ENCODE data around the gene GPR55.

The GPR55 gene

DNA sequence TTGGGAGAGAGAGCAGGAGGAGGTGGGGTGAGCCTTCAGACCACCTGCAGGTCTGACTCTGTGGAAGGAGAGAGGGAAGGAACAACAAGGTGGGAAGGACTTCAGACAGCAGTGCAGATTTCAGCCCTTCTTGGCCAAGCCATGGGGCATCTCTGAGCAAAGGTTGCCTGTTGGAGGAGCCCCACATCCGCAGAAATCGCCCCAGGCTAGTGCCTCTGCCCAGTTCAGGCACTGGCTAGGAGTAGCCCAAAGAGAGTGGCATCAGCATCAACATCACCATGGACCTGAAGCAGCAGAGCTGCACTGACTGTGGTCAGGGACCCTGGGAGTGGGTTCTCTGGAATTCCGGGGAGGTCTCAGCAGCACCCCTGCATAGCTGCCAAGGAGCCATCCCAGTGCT, 10.2 kb downstream of the GPR55 start:
- no peak for DNase-seq

DNA sequence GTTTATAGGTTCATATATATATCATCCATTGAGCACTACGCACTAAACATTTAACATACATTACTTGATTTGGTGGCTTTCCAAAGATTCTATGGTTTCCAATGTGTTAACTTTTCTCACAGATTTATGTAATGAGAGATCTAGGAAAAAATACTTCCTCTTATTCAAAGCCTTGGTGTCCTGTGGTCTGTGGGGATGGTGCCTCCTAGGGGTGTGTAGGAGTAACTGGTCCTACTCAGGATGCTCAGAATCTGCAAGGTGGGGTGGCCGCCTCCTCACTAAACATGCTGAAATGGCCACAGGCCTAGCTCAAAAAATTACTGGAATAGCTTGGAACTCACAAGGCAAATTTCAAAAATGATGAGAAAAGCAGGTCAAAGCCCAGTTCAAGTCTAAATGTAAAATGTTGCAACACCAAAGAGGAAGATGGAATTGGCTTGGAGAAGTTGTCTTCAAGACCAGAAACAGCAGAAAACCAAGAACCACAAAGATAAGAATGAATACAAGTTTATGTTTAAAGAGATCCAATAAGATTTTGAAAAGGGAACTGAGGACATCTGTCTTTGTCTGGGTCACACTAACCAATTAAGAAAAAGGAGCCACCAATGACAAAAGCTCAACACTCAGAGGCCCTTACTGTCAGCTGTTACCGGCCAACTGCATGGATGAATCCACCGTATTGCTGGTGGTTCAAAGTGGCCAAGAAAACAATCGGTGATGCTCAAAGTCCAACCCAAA, 11.5 kb downstream of the GPR55 start:
- peak in 1 of 2 experiments; percentile 21 for DNase-seq

DNA sequence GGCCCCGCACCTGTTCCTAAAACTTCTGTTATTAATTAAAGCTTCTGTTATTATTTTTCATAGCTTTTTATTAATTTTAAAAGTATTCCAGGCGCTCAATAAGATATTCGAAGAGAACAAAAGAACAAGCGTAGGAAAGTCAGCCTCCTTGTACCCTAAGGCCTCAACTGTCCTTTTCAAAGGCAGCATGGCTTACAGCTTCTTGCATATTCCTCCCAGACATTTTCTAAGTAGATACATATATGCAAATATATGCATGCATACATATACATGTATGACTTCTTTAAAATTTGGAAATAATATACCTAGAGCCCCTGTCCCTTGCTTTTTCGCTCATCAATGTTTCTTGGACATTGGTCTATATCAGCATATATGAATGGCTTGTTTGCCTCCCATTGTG, 12.3 kb downstream of the GPR55 start:
- DNase-seq = no peak

DNA sequence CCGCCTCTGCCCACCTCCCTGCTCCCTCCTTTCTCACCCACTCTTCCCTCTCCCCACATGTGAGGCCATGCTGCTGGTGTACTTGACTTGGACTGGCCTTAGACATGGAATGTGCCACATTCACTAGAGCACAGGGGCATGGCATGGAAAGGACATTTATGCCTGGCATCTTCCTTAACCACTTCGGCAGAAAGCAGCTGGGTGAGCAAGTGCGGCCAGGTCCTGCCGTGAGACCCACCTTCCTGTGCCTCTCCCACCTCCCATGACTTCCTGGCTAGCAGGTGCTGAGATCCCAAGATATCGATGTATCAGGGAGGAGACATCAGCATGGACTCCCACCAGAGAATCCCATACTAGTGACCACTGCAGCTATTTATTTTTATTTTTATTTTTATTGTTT, 13.0 kb downstream of the GPR55 start:
- DNase-seq = no peak

DNA sequence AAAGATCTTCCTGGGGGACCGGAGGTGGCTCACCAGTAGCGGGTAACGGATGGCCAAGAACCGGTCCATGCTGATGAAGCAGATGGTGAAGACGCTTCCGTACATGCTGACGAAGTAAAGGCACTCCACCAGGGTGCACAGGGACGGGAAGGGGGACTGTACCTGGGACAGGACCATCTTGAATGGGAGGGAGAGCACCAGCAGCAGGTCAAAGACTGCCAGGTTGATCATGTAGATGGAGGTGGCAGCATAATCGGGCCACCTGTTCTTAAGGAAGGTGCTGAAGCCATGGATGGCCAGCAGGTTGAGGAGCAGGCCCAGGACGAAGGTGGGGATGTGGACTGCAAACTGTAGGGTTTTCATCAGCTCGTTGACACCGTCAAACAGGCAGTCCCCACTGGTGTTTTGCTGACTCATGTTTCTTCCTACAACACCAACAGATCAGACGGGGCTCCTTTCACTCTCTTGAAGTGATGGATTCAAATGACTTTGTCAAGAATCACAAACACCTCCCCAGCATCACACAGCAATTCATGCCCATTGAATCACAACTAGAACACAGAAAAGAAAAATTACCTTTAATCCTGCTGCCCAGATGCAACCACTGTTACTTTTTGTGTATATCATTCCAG, 14.4 kb downstream of the GPR55 start:
- DNase-seq = no peak

DNA sequence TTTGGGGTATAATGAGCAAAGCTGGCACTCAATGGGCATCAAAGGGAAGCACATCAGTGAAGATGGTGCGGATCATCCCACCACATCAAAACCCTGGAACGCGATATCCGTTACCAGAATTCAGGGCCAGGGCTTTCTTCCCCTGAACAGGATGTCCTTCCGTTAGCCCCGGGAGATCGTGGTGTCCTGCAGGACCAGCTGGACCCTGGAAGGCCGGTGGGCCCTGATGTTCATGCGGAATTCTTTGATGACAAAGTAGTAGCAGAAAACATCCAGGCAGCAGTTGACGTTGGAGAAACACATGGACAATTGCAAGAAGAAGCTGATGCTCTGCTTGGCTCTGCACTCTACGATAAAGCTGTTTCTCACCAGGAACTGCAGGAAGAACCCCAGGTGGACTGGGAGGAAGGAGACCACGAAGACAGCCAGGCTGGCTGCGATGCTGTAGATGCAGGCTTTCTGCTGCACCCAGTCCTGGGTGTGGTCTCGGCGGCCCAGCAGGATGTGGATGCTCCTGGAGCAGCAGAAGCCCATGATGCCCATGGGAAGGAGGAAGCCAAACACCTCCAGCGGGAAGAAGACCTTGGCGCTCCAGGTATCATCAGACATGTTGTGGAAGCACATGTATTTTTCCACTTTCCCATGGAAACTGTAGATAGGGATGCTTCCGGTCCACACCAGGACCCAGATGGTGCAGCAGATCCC, 15.0 kb downstream of the GPR55 start:
- DNase-seq = no peak

DNA sequence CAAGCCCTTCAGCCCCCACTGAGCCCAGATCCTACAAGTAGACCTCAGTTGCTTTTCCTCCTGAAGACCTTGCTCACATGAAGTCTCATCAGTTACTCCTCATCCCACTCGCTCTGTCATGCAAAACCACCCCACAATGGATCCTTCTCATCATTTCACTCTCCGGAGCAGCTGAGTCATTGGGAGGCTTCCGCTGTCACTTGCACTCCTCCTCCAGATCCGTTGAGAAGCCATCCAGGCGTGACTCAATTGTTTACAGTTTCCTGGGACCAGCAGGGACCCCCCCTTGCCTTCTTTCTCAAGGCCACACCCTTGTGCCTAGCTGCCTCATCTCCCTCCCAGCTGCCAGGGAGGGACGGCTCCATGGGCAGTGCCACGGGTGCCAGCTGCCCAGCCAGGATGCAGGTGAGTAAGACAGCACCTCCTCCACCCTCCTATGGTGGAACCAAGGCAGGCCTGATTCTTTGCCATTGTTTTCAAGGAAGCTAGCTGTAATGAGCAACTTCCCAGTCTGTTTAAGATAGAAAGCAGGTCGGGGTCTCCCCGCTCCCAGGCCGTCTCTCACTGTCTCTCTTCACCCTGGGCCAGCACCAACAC, 16.3 kb downstream of the GPR55 start:
- DNase-seq = peak; percentile 49 to 64

DNA sequence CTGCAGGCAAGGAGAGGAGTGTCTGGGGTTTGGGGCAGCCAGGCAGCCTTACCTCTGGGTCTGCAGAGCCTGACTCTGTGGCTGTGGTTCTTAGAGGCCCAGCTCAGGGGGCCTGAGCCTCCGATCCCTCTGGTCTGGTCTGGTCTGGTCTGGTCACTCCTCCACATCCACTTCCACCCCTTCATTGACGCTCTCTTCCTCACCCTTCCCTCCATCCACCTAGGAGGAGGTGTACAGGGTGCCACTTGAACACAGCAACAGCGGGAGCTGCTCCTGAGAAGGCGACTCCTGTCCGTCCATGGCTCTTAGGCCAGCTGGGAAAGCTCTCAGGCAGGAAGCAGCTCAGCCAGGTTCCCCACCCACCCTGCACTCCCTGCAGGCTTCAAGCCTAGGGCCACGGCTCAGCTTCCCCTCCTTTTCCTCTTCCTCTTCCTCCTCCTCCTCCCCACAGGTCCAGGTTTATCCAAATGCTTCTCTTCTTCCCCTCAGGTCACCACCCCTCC, 16.9 kb downstream of the GPR55 start:
- no peak for DNase-seq

DNA sequence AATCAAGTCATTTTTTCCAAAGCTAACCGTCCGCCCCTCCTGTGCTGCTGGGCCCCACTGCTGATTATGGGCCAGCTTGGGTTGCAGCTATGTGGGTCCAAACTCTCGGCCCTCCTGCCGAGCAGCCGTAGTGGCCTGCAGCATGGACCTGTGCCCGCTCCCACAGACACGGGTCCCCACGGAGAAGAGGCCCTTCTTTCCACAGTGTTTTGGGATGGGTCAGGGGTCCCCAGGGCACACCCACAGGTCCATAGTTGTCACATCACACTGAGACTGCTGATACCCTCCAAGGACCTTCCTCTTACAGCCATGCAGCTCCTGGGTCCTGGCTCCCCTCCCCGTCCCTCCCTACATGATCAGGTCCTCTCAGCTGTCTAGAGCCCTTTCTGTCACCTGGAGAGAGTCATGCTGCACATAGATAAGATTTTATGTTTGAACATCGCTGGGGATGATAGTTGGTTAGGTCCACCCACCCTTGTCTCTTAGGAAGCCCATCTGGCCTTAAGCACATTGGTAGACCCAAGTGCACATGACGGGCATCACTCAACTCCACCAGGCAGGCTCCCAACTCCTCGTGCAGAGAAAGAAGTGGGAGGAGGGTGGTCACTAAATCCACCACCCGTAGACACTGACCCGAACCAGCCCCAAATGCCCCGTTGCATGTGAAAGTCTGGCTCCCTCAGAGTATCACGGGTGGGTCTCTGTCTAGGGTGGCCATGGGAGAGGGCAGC, 17.5 kb downstream of the GPR55 start:
- DNase-seq = no peak

DNA sequence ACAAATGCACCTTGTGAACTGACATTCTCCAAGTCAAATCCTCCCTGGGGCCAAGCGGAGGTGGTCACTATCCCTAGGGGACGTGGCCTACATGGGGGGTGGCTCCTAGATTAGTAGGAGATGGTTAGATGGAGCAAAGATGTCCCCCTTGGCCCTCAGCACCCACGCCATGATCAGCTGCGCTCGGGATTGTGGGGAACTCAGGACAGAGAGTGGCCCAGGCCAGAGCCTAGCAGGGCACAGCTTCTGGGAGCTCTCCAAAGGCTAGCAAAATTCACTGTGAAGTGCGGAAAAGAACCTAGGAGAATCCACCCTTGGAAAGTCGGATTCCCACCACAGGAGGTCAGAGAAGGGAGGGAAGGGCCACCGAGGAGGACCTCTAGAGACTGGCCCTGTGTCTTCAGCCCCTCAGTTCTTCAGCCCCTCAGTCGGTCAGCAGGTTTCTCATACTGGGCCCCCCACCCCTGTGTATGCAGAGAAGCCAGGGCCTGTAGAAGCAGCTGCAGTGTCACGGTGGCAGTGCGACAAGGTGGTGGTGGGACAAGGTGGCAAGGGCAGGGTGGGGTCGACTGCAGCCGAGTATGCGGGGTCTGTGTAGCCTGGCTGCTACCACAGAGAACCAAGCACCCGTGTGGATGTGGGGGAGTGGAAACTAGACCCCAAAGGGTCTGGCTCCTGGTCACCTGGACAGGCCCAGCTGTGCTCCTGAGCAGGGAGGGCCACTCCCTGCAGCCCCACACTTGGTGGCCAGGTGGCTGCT, 18.4 kb downstream of the GPR55 start:
- DNase-seq = no peak

DNA sequence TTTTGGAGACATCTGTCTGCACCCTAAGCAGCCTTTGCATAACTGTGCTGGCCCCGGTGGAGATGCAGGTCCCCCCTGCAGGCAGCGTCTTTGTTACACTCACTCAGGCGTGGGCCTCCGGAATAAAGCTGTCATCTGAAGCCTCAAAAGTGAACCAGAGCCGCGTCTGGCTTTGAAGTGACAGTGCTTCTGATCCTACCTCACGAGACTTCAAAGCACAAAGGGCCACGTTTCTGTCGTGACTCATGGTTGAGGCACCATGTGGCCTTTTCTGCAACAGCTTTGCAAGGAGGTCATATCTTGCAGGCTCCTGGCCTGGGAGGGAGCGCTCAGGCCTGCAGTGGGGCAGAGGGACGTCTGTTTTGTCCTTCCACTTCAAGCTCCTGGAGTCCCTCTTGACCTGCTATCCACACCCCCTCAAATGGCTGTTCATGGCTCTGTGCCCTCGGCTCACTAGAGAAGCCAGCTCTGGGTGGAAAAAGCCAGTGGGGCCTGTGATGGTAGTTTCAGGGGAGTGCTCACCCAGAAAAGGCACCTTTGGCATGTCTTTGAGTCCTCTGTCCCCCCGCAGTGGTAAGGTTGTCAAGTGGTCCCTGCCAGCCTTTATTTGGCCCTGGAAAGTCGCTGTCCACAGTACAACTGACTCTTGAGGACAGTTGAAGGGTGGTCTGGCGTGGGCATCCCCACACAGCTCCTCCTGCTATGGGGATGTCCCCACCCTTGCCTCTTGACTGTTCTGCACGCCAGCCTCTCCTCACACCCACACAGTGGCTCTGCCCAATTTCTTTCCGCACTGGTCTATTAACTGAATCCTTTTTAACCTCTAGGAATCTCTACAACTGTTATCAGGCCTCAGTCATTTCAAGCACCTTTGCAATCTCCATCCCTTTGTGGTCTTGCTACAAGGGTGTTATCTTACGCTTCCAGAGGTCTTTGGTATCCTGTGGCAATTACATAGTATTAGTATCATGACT, 19.3 kb downstream of the GPR55 start:
- DNase-seq = peak; percentile 82 to 97

DNA sequence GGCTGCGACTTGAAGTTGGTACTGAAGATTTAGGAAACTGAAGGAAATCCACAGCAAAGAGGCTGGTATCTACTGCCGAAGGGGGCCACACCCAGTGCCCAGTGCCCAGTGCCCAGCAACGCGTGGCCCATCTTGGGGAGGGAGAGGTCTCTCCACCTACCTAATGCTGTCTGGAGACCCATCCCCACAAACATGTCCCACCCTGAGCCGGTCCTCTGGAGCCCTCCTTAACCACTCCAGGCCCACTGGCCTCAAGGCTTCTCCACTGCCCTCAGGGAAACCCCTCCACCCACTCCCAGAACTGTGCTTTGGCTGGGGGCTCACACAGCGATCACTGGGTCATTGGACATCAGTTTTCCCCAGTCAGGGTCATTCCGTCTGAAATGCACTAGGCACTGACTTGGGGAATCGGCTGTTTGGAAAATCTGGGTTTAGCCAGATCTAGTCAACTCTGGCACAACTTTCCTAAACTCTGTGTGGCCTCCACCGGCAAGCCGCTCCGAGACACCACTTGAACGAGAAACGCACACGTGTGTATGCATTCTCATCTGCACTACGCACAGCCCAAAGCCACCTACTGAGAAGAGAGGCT, 20.1 kb downstream of the GPR55 start:
- no peak for DNase-seq

DNA sequence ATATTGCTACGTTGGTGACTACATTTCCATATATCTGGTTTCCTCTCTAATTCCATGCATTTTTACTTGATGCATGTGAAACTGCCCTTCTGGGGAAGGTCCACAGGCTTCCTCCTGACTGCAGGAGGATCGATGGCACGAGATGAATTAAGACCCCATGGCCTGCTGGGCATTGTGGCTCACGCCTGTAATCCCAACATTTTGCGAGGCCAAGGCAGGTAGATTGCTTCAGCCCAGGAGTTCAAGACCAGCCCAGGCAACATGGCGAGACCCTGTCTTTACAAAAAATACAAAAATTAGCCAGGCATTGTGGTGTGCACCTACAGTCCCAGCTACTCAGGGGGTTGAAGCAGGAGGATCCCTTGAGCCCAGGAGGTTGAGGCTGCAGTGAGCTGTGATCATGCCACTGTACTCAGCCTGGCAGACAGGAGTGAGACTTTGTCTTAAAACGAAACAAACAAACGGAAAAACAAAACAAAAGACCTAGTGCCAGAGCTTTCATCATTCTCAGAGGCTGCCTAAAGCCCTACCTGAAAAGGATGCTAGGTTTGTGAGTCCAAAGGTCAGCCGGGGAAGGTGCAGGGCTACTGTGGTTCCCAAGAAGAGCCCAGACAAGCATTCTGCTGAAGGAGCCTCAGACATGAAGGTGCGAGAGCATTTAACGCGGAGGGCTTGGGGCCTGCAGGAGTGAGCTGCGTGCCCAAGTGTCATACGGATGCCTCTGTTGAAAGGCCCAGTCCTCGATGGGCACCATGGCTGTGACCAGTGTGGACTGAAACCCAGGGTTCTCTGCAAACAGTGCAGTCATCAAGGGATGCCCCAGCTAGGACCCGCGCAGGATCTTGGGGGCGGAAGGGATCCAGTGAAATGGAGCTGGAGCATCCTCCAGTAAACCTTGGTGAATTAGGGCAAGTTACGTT, 21.6 kb downstream of the GPR55 start:
- DNase-seq = no peak

DNA sequence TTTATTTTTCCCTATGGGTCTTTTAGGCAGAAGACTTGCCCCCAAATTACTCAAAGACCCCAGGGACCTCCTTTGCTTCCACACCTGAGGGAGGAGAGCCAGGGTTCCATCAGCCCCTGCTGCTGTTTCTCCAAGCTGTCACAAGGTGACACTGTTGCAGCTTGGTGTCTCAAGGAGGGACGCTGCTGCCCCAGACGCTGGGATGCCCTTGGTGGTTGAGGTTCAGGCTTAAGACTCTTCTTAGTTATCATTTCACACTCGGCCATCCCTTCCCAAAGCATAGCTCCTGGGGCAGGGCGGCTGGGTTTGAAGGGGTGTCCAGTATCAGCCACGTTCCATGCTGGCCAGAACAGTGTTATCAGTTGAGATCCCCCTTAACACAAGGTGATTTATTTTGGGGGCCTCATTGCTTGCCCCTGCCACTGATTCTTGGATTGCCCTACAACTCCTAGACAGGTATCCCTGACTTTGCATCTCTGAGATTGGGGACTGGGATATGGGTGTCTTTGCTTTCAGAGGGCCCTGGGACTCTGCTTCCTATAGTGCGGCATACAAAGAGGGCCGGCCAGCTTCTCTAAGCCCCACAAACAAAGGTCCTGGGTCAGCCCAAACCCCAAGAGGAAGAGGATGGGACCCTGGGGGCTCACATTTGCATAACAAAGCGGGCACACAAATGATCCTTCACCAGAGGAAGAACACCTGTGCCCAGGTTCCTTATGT, 22.7 kb downstream of the GPR55 start:
- peak; percentile 53 to 55 for DNase-seq

DNA sequence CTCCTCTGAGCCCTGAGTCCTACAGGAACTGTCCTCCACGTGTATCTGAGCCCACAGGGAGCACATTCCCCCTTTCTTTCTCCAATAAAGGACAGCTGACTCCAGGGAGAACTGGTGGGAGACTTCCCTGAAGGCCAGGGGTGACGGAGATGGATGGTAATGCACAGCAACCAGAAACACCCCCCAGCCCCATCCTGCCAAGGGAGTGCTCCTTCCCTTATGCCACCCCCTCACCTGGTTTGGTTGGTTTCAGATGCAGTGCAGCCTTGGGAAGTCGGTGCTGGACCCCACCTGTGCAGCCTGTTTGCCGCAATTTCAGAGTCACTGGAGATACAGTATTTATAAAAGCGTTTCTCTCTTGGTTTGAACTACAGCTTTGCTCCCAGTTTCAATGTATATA, 24.0 kb downstream of the GPR55 start:
- DNase-seq = no peak

DNA sequence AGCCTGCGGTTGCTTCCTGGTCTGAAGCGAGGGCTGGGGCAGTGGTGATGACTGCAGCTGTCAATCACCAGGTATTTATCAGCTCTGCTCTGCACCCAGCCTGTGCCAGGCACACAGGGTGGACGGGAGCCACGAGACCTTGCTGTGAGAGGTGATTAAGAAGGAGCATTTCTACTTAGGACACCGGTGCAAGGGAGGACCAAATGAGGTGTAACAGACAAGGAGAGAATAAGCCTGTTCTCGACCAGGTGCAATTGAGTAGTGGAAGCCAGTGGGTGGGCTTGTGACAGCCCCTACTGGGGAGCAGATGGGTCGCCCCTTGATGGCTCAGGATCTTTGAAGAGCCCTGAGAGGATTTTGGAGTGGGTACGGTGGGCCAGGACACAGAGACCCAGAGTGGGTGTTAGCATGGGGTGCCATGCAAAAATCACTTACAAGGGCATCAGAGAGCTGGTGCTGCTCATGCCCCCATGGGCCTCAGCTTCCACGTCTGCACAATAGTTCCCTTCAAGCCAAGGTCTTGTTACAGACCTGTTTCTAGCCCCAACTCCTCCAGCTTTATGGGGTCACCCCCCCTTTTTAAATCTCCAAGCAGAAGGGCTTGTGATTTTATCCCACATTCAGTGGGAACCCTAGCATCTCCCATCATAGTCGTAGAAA, 24.6 kb downstream of the GPR55 start:
- no peak for DNase-seq

DNA sequence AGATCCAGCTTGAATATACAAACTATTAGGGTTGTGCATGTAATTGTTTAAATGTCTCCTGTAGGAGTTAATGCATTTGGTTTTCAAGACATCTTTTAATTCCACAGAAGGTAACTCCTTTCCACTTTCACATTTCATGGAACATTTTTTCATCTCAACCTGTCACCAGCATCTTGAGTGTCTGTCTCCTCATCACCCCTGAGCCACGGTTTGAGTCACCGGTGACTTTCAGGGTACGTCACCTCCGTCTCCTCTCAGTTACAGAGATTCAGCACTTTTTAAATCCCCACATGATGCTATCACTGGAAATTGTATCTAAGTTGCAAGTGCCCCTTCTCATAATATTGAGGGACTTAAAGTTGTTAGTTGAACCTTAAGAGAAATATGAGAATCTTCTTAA, 25.3 kb downstream of the GPR55 start:
- DNase-seq = peak in 1 of 2 experiments; percentile 25

DNA sequence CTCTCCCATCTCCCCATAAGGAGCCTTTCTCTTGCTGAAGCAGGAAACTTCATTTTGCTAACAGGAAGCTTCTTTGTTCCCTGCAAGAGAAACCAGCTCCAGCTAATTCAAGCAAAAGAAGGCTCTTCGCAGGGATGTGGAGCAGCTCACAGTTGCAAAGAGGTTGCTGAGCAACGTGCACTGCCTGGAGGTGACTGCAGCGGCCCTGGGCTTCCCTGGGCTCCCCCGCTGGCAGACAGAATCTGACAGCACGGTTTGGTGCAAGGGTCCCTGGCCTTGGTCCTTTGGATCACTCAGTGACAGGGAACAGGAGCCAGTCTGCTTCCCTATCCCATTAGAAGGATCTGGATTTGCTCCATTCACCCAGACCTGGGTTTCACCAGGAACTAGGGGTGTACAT, 25.8 kb downstream of the GPR55 start:
- DNase-seq = no peak
